Measurements from ENCODE around the gene FSTL5.

FSTL5 gene

GRCh38 chr4:161704040-161704439, 459.8 kb downstream of the FSTL5 start:
- no peak for DNase-seq

DNA sequence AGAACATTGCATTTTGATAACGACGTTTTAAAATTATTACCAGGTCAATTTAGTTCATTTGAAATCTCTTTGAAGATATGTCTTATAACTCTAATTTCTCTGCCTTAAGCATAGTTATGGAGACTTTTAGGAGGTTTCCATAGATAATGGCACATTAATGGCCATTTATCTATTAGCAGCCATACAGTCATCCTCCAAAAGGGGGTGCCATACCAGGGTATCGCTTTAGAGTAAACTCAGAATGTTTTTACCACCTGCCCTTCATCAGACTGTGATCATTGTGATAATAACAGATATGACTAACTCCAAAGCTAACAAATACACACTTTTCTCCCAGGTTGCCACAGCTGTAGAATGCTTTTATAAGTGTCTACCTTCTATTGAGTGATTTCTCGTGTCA, 461.5 kb downstream of the FSTL5 start:
- DNase-seq = no peak

- no peak for DNase-seq
Observed at GRCh38 chr4:161696944-161697343, 466.9 kb downstream of the FSTL5 start.

DNA sequence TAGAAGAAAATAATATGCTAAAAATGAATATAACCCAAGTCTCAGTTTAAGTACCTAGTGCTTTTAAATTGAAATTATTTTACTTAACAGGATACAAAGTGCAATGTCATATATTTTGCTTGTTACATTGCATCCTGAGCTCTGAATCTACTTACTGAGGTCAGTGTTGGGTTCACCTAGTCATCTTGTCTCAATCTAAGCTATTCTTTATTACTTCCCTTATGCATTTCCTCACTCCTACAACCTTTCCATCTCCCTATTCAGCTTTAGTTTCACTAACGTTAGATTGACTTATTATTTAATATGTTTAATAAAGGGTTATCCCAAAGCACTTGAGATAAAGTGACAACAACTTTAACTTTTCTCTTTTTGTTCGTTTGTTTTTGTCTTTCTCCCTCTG, 483.7 kb downstream of the FSTL5 start:
- DNase-seq = no peak

DNA sequence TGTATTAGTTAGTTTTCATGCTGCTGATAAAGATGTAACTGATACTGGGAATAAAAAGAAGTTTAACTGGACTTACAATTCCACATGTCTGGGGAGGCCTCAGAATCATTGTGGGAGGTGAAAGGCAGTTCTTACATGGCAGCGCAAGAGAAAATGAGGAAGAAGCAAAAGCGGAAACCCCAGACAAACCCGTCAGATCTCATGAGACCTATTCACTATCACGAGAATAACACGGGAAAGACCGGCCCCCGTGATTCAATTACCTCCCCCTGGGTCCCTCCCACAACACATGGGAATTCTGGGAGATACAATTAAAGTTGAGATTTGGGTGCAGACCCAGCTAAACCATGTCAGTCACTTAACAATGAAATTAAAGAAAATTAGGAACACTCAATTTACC, 499.1 kb downstream of the FSTL5 start:
- no peak for DNase-seq

DNA sequence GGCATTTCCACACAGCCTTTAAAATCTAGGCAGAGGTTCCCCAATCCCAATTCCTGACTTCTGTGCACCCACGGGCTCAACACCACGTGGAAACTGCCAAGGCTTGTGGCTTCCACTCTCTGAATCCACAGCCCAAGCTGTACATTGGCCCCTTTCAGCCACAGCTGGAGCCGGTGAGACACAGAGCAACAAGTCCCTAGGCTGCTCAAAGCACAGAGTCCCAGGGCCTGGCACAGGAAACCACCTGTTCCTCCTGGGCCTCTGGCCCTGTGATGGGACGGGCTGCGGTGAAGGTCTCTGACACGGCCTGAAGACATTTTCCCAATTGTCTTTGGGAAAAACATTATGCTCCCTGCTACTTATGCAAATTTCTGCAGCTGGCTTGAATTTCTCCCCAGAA, 500.0 kb downstream of the FSTL5 start:
- DNase-seq = no peak

- no peak for DNase-seq
Observed at GRCh38 chr4:161658676-161659075, 505.1 kb downstream of the FSTL5 start.

DNA sequence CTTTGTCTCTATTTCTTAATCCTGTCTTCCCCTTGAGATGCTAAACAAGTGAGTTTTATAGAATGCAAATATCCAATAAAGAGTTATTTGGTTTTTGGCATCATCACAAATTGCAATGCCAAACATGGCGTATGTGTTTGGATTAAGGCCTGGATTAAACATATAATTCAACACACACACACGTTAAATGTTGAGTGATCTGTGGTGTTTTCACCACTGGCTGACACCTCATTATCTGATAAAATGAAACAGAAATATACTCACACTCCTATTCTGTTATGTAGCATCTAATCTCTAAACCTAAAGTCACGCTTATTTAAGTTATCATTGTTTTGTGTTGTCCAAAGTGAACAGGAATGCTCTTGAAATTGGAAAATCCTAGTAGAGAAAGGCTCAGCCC, 506.2 kb downstream of the FSTL5 start:
- DNase-seq = no peak

GRCh38 chr4:161656594-161656993, 507.2 kb downstream of the FSTL5 start:
- DNase-seq = no peak

DNA sequence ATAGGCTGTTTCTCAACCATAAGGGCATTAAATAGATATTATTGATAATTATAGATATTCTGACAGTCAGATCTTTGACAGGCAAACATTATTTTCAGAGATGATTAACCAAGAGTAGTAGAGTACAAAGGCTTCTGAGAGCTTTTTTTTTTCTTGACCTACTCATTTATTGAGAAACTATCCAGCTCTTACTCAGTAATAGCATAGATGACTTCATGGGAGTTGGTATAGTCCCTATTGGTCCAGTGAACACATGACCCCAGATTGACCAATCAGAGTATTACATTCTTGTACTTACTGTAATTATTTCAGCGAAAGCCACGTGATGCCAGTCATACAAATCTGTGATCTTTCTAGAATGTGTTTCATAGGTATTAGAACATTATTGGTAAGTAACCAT, 508.7 kb downstream of the FSTL5 start:
- no peak for DNase-seq

DNA sequence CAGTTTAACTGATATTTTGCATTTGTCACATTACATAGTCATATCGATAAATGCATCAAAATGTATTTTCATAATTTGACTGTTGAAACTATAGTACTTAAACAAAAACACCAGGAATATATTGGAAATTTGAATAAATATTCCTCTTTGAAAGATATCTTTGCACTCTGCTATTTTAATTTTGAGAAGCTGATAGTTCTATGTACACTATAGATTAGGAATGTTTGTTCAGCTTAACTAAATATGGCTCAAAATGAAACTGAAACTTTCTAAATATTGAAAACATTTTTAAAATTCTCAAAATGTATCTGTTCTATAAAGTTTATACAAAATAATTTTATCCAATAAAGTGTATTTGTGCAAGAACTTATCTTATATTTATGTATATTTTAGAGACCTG, 510.1 kb downstream of the FSTL5 start:
- DNase-seq = no peak

DNA sequence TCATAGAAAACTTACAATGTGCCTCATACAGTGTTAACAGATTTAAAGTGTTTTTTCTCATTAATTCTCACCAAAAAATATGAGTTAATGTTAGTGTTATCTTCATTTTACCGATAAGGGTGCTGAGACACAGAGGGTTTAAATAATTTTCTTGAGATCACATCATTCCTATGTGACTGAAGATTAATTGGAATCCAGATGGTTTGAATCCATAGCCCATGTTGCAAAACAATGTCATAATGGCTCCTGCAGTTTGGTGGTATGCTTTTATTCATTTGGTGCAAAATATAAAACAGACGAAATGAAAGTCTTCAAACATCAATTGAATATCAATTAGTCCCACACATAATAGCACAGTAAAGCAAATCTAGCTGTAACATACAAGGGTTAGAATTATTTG, 512.2 kb downstream of the FSTL5 start:
- DNase-seq = no peak

DNA sequence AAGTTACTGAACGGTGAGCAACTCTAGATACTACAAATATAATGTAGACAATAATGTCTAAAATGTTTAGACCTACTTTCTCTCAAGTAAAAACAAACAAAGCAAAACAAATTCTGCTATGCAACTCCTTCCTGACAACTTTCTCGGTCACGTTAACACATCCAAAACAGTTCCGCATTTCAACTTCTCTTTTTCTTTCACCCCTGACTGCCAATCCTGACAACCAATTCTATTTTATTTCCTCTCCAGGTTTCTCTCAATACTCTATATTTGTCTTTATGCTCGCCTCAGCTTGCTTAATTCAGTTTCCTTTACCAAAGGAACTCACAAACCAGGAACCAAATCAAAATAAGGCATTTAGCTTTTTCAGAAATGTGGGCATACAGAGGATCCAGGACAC, 513.0 kb downstream of the FSTL5 start:
- no peak for DNase-seq

- DNase-seq = no peak
Observed at GRCh38 chr4:161647757-161648156, 516.0 kb downstream of the FSTL5 start.

DNA sequence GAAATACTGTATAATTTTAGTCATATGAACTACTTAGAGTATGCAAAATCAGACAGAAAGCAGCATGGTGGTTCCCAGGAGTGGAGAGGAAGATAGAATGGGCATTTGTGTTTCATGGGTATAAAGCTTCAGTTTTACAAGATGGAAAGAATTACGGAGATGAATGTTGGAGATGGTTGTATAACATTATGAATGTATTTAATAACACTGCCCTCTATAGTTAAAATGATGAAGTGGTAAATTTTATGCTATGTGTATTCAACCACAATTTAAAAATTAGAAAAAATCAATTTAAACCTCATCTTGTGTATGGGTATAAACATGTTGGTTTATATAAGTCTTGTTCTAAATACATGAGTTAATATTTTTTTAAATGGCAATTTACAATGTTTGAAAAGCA, 521.1 kb downstream of the FSTL5 start:
- no peak for DNase-seq

- DNase-seq = no peak
Observed at GRCh38 chr4:161629694-161630441, 533.9 kb downstream of the FSTL5 start.

DNA sequence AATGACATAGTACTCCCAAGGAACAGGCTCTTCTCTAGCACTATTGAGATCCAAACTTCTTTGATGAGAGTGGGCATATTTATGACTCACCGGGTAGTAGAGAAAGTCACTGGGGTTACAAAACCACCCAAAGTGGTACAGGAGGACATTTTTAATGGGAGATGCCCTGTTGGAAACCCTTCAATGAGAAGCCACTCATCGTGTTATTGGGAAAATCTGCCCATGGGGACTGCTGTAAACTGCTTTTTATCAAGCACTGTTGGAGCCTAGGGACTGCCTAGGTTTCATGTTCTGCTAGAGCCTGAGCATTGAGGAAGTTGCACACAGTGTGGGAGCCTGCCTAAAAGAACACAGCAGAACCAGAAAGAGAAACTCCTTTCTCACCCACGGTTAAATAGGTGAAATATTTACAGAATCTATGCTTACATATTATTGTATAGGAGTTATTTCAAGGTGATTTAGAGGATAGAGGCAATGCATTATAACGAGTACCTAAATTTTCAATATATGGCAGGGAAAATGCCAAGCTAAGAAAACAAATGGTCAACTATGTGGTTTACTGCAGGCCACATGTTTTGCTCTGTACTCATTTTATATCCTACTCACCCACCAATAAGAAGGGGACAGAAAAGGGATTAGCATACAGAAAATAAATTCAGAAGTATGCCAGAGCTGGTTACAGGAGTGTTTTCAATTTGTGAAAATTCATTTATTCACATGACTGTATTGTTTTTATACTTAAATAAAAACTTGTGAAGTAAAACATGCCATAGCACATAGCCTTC, 559.1 kb downstream of the FSTL5 start:
- DNase-seq = no peak

DNA sequence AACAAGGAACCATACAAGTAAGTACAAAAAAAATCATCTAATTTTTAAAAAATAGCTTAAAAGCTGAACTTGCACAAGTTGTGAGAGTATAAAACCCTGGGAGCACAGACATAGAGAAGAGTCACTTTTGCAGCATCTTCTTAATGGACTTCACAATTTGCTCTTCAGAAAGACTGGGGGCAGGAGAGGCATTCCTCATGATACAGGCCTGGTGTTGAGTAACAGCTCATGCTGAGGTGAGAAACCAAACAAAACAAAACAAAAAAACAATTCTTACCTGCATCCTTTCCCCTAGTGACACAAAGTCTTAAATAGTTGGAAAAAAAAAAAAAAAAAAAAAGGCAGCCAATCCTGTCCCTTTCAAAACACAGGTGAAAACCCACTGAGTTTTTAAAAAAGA, 562.8 kb downstream of the FSTL5 start:
- no peak for DNase-seq

- DNase-seq = no peak
Observed at GRCh38 chr4:161595230-161595771, 568.5 kb downstream of the FSTL5 start.

- DNase-seq = no peak
Observed at GRCh38 chr4:161585011-161585410, 578.8 kb downstream of the FSTL5 start.

GRCh38 chr4:161583549-161583948, 580.3 kb downstream of the FSTL5 start:
- DNase-seq = no peak

DNA sequence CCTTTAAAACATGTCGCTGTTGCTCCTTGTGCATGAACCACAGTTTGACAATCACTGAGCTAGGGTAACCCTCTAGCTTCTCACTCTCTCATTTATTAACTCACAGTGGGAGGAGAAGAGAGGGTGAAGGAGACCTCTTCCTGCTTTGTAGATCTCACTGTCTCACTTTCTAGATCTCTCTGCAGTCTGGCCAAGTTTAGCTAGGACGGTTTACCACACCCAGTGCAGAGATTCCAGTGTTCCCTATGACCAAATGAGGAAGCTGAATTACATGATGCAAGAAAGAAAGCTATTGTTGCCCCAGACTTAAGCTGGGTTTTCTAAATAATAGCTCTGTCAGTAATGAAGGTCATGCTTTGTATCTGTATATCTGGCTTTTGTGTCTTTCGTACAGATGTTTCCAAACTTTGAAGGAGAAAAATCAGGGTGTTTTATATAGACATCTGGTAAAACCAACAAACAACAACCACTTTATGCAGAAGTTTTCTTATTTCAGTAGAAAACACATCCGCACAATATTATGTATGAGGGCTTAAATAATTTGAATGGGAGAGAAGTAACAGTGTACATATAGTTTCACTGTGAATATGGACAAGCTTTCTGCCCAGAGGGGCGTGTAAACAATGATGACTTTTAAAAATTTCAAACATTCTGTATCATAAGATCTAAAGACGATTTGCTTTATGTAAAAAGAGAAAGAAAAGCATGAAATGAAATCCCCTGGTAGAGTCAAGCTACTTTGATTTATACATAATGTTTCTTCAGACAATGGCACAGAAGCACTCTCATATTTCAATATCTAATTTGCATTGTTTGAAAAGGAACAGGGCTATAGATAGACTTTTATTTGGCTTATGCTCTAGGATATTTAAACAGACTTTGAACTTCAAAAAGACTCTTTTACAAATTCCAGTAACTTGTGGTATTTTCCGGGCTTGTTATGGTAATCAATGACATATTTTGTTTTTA, 582.3 kb downstream of the FSTL5 start:
- no peak for DNase-seq

Measured in cerebellar nuclear complex (tissue), 1 donor.